GM21526 (cell line): ENCODE results near the gene SYT7.
"Not testable (repeated sequence)": the region's sequence is repeated elsewhere in the genome, so short reads cannot be mapped to it uniquely, and the experiment has no call there.

Experiments used
- ATAC-seq: cut with Tn5 transposase; IDR thresholded peaks from one replicate; pipeline ENCODE4 v1.9.1; 2021; ENCODE audit warnings: moderate library complexity; ENCODE audit not compliant: unreplicated experiment, low FRiP score

Gene SYT7

DNA sequence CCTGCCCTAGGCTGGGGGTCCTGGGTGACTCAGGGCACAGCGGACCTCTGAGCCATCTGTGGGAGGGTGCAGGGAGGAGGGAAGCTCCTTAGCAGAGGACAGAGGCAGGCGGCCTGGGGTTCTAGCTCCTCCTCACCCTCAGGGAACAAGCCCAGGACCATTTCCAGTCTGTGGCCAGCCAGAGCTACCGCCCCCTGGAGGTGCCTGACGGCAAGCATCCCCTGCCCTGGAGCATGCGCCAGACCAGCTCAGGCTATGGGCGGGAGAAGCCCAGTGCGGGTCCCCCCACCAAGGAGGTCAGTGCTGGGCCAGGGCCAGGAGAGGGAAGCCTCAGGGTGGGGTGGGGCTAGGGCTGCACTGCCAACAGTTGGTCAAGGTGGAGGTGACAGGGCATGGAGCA, 98.4 kb downstream of the SYT7 start:
- no peak for ATAC-seq

- ATAC-seq = no peak
These were observed 99.1 kb downstream of the SYT7 start for GRCh38 chr11:61481806-61482205.

DNA sequence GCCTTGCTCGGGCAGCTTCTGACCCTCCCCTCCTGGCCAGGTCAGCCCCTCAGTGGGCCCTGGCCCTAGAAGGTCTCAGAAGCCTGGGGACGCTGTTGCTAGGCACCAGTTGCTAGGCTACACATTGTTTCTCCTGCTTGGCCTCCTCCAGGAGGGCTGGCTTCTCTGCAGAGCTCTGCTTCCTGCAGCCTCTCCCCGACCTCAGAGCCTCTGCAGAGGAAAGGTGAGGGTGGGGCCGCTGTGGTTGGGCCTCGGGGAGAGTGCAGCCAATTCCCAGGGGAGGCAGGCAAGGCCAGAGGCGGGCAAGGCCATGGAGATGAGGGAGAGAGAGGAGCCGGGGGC, 99.9 kb downstream of the SYT7 start:
- ATAC-seq = no peak

GRCh38 chr11:61480261-61480993, 100.4 kb downstream of the SYT7 start:
- no peak for ATAC-seq

GRCh38 chr11:61479360-61480058, 101.4 kb downstream of the SYT7 start:
- ATAC-seq = not testable (repeated sequence)

- ATAC-seq = no peak
These were observed 103.1 kb downstream of the SYT7 start for GRCh38 chr11:61477727-61478148.

DNA sequence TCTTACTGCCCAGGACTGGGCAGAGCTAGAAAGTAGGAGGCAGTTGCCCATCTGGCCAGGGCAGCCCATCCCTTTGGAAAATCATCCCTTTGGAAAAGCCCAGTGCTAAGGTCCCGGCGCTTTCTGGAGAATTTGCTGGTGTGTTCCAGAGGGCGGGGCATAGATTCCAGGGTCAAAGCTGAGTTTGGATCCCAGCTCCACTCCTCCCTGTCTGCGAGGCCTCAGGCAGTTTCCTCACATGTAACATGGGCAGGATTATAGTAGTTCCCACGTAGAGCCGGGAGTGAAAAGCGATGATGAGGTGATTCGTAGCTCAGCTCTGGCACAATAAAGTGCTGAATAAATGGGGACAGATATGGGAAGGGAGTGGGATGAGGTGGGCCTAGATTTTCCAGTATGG, 103.8 kb downstream of the SYT7 start:
- ATAC-seq = no peak

GRCh38 chr11:61476371-61476770, 104.5 kb downstream of the SYT7 start:
- ATAC-seq = no peak

DNA sequence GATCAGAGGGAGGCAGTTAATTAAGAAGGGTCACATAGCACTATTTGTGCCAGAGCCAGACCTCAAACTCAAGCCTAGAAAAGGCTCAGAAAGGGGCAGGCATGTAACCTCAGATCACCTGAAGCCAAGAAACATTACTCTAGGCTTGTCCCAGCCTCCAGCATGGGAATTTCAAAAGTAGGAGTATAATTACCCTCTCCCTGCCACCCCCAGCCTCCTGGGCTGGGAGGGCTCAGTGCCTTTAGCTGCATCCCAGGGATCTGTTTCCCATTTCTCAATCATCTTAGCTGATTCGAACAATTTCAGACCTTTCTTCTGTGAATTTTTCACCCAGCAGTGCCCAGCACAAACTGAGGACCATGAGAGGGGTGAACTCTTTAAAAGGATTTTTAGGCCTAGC, 105.4 kb downstream of the SYT7 start:
- ATAC-seq = no peak

GRCh38 chr11:61474013-61474643, 106.7 kb downstream of the SYT7 start:
- no peak for ATAC-seq

- ATAC-seq = no peak
These were observed 107.4 kb downstream of the SYT7 start for GRCh38 chr11:61473370-61474012.

DNA sequence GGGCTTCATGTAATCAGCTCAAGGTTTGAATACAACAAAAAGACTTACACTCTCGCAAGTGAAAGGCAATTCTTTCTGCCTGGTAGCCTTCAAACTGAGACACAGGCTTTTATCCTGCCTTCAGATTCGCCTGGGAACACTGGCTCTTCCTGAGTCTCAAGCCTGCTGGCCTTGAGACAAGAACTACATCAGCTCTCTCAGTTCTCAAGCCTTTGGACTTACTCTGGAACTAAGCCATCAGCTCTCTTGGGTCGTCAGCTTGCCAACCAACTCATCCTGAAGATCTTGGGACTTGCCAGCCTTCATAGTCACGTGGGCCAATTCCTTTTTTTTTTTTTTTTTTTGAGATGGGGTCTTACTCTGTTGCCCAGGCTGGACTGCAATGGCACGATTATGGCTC, 108.0 kb downstream of the SYT7 start:
- ATAC-seq = no peak

- ATAC-seq = no peak
These were observed 108.6 kb downstream of the SYT7 start for GRCh38 chr11:61472282-61472681.

- ATAC-seq = no peak
These were observed 112.9 kb downstream of the SYT7 start for GRCh38 chr11:61468002-61468401.

GRCh38 chr11:61467602-61468001, 113.3 kb downstream of the SYT7 start:
- not testable (repeated sequence) for ATAC-seq
